Hepatocyte (in vitro differentiated cells): ENCODE measurements around the gene KDM3B. TPM values are rescaled to one million over a fixed set of nuclear protein-coding genes. Genes with fewer than 3 reads are reported as not detected.

Experiments used
- DNase-seq: peaks from one replicate; pipeline ENCODE4 v3.0.0-alpha.2; 2016; ENCODE audit warnings: low spot score
- H2AFZ ChIP-seq: fragments of 200-600 bp; sonication (generic); 2 replicates; pipeline ENCODE4 v1.6.0; 2016; ENCODE audit warnings: antibody characterized with exemption, mild to moderate bottlenecking
- H3K27ac ChIP-seq: fragments of 200-600 bp; sonication (generic); 2 replicates; pipeline ENCODE4 v1.5.1; 2016; ENCODE audit warnings: mild to moderate bottlenecking
- H3K27me3 ChIP-seq: fragments of 200-600 bp; sonication (generic); 2 replicates; pipeline ENCODE4 v1.6.1; 2016
- H3K36me3 ChIP-seq: fragments of 200-600 bp; sonication (generic); replicated peaks from 2 replicates; pipeline ENCODE4 v1.5.1; 2016; ENCODE audit warnings: low read depth; ENCODE audit not compliant: insufficient read depth
- H3K4me1 ChIP-seq: fragments of 200-600 bp; sonication (generic); 2 replicates; pipeline ENCODE4 v1.5.1; 2016; ENCODE audit warnings: mild to moderate bottlenecking, moderate library complexity; ENCODE audit not compliant: insufficient read depth
- H3K4me2 ChIP-seq: fragments of 200-600 bp; sonication (generic); 2 replicates; pipeline ENCODE4 v1.6.0; 2016
- H3K4me3 ChIP-seq: fragments of 200-600 bp; sonication (generic); 2 replicates; pipeline ENCODE4 v1.5.1; 2016; ENCODE audit warnings: mild to moderate bottlenecking
- H3K79me2 ChIP-seq: fragments of 200-600 bp; sonication (generic); 2 replicates; pipeline ENCODE4 v1.6.0; 2017; ENCODE audit warnings: mild to moderate bottlenecking
- H3K9me2 ChIP-seq: fragments of 200-600 bp; sonication (generic); replicated peaks from 2 replicates; pipeline ENCODE4 v1.6.0; 2017; ENCODE audit warnings: mild to moderate bottlenecking; ENCODE audit not compliant: insufficient read depth
- H3K9me3 ChIP-seq: fragments of 200-600 bp; sonication (generic); 2 replicates; pipeline ENCODE4 v1.5.1; 2016; ENCODE audit warnings: low read depth, mild to moderate bottlenecking
- H4K20me1 ChIP-seq: fragments of 200-600 bp; sonication (generic); 2 replicates; pipeline ENCODE4 v1.6.0; 2016; ENCODE audit warnings: mild to moderate bottlenecking; ENCODE audit not compliant: insufficient read depth, poor library complexity, severe bottlenecking
- CTCF ChIP-seq: fragments of 200-600 bp; sonication (generic); IDR thresholded peaks from 2 replicates; pipeline ENCODE4 v1.5.1; 2016; ENCODE audit warnings: antibody characterized with exemption, mild to moderate bottlenecking; ENCODE audit not compliant: poor library complexity
- EZH2 ChIP-seq: fragments of 200-600 bp; sonication (generic); IDR thresholded peaks from 2 replicates; pipeline ENCODE4 v1.6.1; 2016; ENCODE audit warnings: antibody characterized with exemption, mild to moderate bottlenecking, borderline replicate concordance
- EZH2phosphoT487 ChIP-seq: fragments of 200-600 bp; sonication (generic); IDR thresholded peaks from one replicate; pipeline ENCODE4 v1.6.1; 2018; ENCODE audit warnings: antibody characterized with exemption, mild to moderate bottlenecking, low read depth, moderate library complexity; ENCODE audit not compliant: unreplicated experiment, severe bottlenecking
- WGBS: methylation state at CpG from one replicate; pipeline ENCODE4 v1.1.6; 2016; ENCODE audit warnings: low lambda C conversion rate; ENCODE audit errors: missing lambda C conversion rate; 5-methylcytosine and 5-hydroxymethylcytosine counted together
- polyA plus RNA-seq: library from polyadenylated mRNA; unstranded; fragments of >200 nt; fragmentation: Nextera tagmentation; extraction: Ambion mirVana; gene quantifications from 2 replicates; pipeline ENCODE4 v1.2.1, GENCODE V29; 2016
- total RNA-seq: library from RNA; depleted of rRNA; stranded (reverse); fragments of >200 nt; gene quantifications from 2 replicates; pipeline ENCODE4 v1.2.3, GENCODE V29; 2014

The KDM3B gene
- total and polyA plus RNA-seq, 2 experiments from 2014 or later: 22.1 to 67.8 TPM

- H3K9me2 ChIP-seq: no peaks in the 10 kb centered on the region
- no peaks in the 10 kb centered on the region for H3K36me3 ChIP-seq
- H3K9me3 ChIP-seq: no peaks in the 10 kb centered on the region
- H3K27ac ChIP-seq: peak overlapping the region; percentile 99
- H3K79me2 ChIP-seq: peaks cover 57% of the 10 kb centered on the region
- H3K4me1 ChIP-seq: peaks cover 12% of the 10 kb centered on the region
- DNase-seq: no peak
- peak overlapping the region; percentile 98 for H3K4me3 ChIP-seq
- 4% methylated on average over 11 of the region's 11 CpGs for WGBS
- H3K27me3 ChIP-seq: no peaks in the 10 kb centered on the region
- TF ChIP-seq CTCF (no peak), EZH2 (no peak), EZH2phosphoT487 (no peak)
- peaks cover 34% of the 10 kb centered on the region for H4K20me1 ChIP-seq
- peak overlapping the region; percentile 90 for H3K4me2 ChIP-seq
- H2AFZ ChIP-seq: peak overlapping the region; percentile 82
Observed at GRCh38 chr5:138353560-138354080, 1.1 kb downstream of the KDM3B start.

- Histone ChIP-seq H3K4me3 (peak overlapping the region; percentile 98), H4K20me1 (peaks cover 38% of the 10 kb centered on the region), H3K36me3 (no peaks in the 10 kb centered on the region), H3K4me2 (peak overlapping the region; percentile 90), H3K79me2 (peaks cover 65% of the 10 kb centered on the region), H2AFZ (no peak overlapping the region), H3K9me3 (no peaks in the 10 kb centered on the region), H3K27ac (peak overlapping the region; percentile 99), H3K27me3 (no peaks in the 10 kb centered on the region), H3K4me1 (peaks cover 12% of the 10 kb centered on the region), H3K9me2 (no peaks in the 10 kb centered on the region)
- no peak for DNase-seq
- 20% methylated on average over 5 of the region's 5 CpGs for WGBS
- TF ChIP-seq CTCF (no peak), EZH2phosphoT487 (no peak)
Observed at GRCh38 chr5:138354387-138354786, 1.9 kb downstream of the KDM3B start.

- peak overlapping the region; percentile 90 for H3K4me2 ChIP-seq
- H3K27ac ChIP-seq: peak overlapping the region; percentile 99
- peaks cover 44% of the 10 kb centered on the region for H4K20me1 ChIP-seq
- WGBS: 46% methylated on average over 6 of the region's 6 CpGs
- peak; percentile 34 for DNase-seq
- H3K4me1 ChIP-seq: peaks cover 12% of the 10 kb centered on the region
- no peaks in the 10 kb centered on the region for H3K9me2 ChIP-seq
- TF ChIP-seq EZH2 (no peak), CTCF (no peak), EZH2phosphoT487 (no peak)
- H3K27me3 ChIP-seq: no peaks in the 10 kb centered on the region
- no peaks in the 10 kb centered on the region for H3K36me3 ChIP-seq
- H3K9me3 ChIP-seq: no peaks in the 10 kb centered on the region
- peak overlapping the region; percentile 98 for H3K4me3 ChIP-seq
- peaks cover 70% of the 10 kb centered on the region for H3K79me2 ChIP-seq
- H2AFZ ChIP-seq: no peak overlapping the region
Observed at GRCh38 chr5:138354926-138355378, 2.5 kb downstream of the KDM3B start.

GRCh38 chr5:138359621-138360020, 7.1 kb downstream of the KDM3B start:
- Histone ChIP-seq H2AFZ (no peak overlapping the region), H3K27ac (no peak overlapping the region), H3K9me2 (no peaks in the 10 kb centered on the region), H3K4me3 (no peak overlapping the region), H3K4me1 (peaks cover 7% of the 10 kb centered on the region), H3K4me2 (no peak overlapping the region), H3K27me3 (no peaks in the 10 kb centered on the region), H3K36me3 (no peaks in the 10 kb centered on the region), H3K79me2 (peaks cover 100% of the 10 kb centered on the region), H4K20me1 (peaks cover 80% of the 10 kb centered on the region), H3K9me3 (no peaks in the 10 kb centered on the region)
- DNase-seq: no peak
- TF ChIP-seq EZH2 (no peak), EZH2phosphoT487 (no peak), CTCF (no peak)
- WGBS: 93% methylated on average over 3 of the region's 3 CpGs
